DOHH2 (cell line): ENCODE measurements around the gene RRM1.
"Not testable (repeated sequence)": the region's sequence is repeated elsewhere in the genome, so short reads cannot be mapped to it uniquely, and the experiment has no call there.

Source experiments
- H3F3A ChIP-seq: fragments of 200-600 bp; sonication (generic), shearing (Covaris generic); 2 replicates; pipeline ENCODE4 v1.6.0; 2016; ENCODE audit warnings: antibody characterized with exemption, mild to moderate bottlenecking; ENCODE audit not compliant: control insufficient read depth, insufficient read depth
- H3K27ac ChIP-seq: fragments of 200-600 bp; sonication (generic); 2 replicates; pipeline ENCODE4 v1.5.1; 2014; ENCODE audit warnings: low read depth, mild to moderate bottlenecking, low read length, moderate library complexity
- H3K27me3 ChIP-seq: fragments of 200-600 bp; sonication (generic); 2 replicates; pipeline ENCODE4 v1.6.1; 2014; ENCODE audit warnings: mild to moderate bottlenecking, low read length, mixed read lengths; ENCODE audit not compliant: control insufficient read depth
- H3K36me3 ChIP-seq: fragments of 200-600 bp; sonication (generic); 2 replicates; pipeline ENCODE4 v1.6.1; 2014; ENCODE audit warnings: mild to moderate bottlenecking, low read length, moderate library complexity, mixed read lengths; ENCODE audit not compliant: control insufficient read depth
- H3K4me1 ChIP-seq: fragments of 200-600 bp; sonication (generic); 2 replicates; pipeline ENCODE4 v1.6.1; 2014; ENCODE audit warnings: mild to moderate bottlenecking, low read length, mixed read lengths; ENCODE audit not compliant: control insufficient read depth
- H3K4me2 ChIP-seq: fragments of 200-600 bp; sonication (generic); 2 replicates; pipeline ENCODE4 v1.6.0; 2014; ENCODE audit warnings: mild to moderate bottlenecking, low read length, moderate library complexity
- H3K4me3 ChIP-seq: fragments of 200-600 bp; sonication (generic); 2 replicates; pipeline ENCODE4 v1.5.1; 2014; ENCODE audit warnings: mild to moderate bottlenecking, low read length, mixed read lengths
- H3K79me2 ChIP-seq: fragments of 200-600 bp; sonication (generic); 2 replicates; pipeline ENCODE4 v1.6.1; 2014; ENCODE audit warnings: mild to moderate bottlenecking, low read length, mixed read lengths; ENCODE audit not compliant: control insufficient read depth
- H3K9me2 ChIP-seq: fragments of 200-600 bp; sonication (generic); replicated peaks from 2 replicates; pipeline ENCODE4 v1.6.1; 2014; ENCODE audit warnings: mild to moderate bottlenecking, low read length, mixed read lengths; ENCODE audit not compliant: control insufficient read depth
- H3K9me3 ChIP-seq: fragments of 200-600 bp; sonication (generic); 2 replicates; pipeline ENCODE4 v1.6.1; 2014; ENCODE audit warnings: antibody characterized with exemption, low read length, mixed read lengths; ENCODE audit not compliant: control insufficient read depth, insufficient read depth
- H4K20me1 ChIP-seq: fragments of 200-600 bp; sonication (generic); 2 replicates; pipeline ENCODE4 v1.6.0; 2014; ENCODE audit warnings: low read depth, mild to moderate bottlenecking, antibody characterized with exemption, low read length, moderate library complexity; ENCODE audit not compliant: control insufficient read depth, insufficient read depth
- CTCF ChIP-seq: fragments of 200-600 bp; sonication (generic); IDR thresholded peaks from one replicate; pipeline ENCODE4 v1.5.1; 2014; ENCODE audit warnings: antibody characterized with exemption, mild to moderate bottlenecking, low read depth, low read length; ENCODE audit not compliant: poor library complexity, severe bottlenecking
- EZH2phosphoT487 ChIP-seq: fragments of 200-600 bp; sonication (generic); IDR thresholded peaks from 2 replicates; pipeline ENCODE4 v1.6.1; 2017; ENCODE audit warnings: borderline replicate concordance, mild to moderate bottlenecking, antibody characterized with exemption, low read length, moderate library complexity, mixed read lengths

RRM1 gene

GRCh38 chr11:4049006-4049405 lies 45.6 kb upstream of the RRM1 start:
- H3K4me1 ChIP-seq = no peaks in the 10 kb centered on the region
- no peaks in the 10 kb centered on the region for H3K9me2 ChIP-seq
- TF ChIP-seq CTCF = no peak
- no peak for TF ChIP-seq EZH2phosphoT487
- H3K4me2 ChIP-seq = no peak overlapping the region
- no peaks in the 10 kb centered on the region for H3K36me3 ChIP-seq
- no peak overlapping the region for H3K27ac ChIP-seq
- no peaks in the 10 kb centered on the region for H4K20me1 ChIP-seq
- no peaks in the 10 kb centered on the region for H3F3A ChIP-seq
- H3K4me3 ChIP-seq = no peak overlapping the region
- H3K79me2 ChIP-seq = no peaks in the 10 kb centered on the region
- H3K27me3 ChIP-seq = no peaks in the 10 kb centered on the region
- H3K9me3 ChIP-seq = no peaks in the 10 kb centered on the region

GRCh38 chr11:4050138-4050537 lies 44.5 kb upstream of the RRM1 start:
- no peaks in the 10 kb centered on the region for H3K9me3 ChIP-seq
- no peaks in the 10 kb centered on the region for H3K36me3 ChIP-seq
- H3K9me2 ChIP-seq = no peaks in the 10 kb centered on the region
- H3K79me2 ChIP-seq = no peaks in the 10 kb centered on the region
- no peak for TF ChIP-seq CTCF
- TF ChIP-seq EZH2phosphoT487 = no peak
- no peaks in the 10 kb centered on the region for H3K4me1 ChIP-seq
- H3K27me3 ChIP-seq = no peaks in the 10 kb centered on the region
- H4K20me1 ChIP-seq = no peaks in the 10 kb centered on the region
- H3K4me2 ChIP-seq = no peak overlapping the region
- H3K27ac ChIP-seq = no peak overlapping the region
- no peak overlapping the region for H3K4me3 ChIP-seq
- no peaks in the 10 kb centered on the region for H3F3A ChIP-seq

GRCh38 chr11:4053200-4053599 lies 41.4 kb upstream of the RRM1 start:
- peaks cover 16% of the 10 kb centered on the region for H3K4me1 ChIP-seq
- H3K4me2 ChIP-seq, H4K20me1 ChIP-seq, H3K27me3 ChIP-seq, H3K9me3 ChIP-seq, H3K27ac ChIP-seq, H3F3A ChIP-seq, H3K9me2 ChIP-seq, H3K79me2 ChIP-seq, H3K36me3 ChIP-seq, H3K4me3 ChIP-seq: not testable (repeated sequence)

- Histone ChIP-seq H3K9me3 (no peaks in the 10 kb centered on the region), H3K4me2 (no peak overlapping the region), H3K36me3 (peaks cover 6% of the 10 kb centered on the region), H3K4me1 (peaks cover 26% of the 10 kb centered on the region), H3F3A (peaks cover 4% of the 10 kb centered on the region), H3K79me2 (no peaks in the 10 kb centered on the region), H3K27me3 (no peaks in the 10 kb centered on the region), H3K4me3 (no peak overlapping the region), H3K27ac (no peak overlapping the region), H4K20me1 (no peaks in the 10 kb centered on the region), H3K9me2 (no peaks in the 10 kb centered on the region)
- no peak for TF ChIP-seq EZH2phosphoT487
- no peak for TF ChIP-seq CTCF
These were observed 40.0 kb upstream of the RRM1 start for GRCh38 chr11:4054643-4055042.
